HepG2 (cell line): ENCODE measurements around the gene LRRC32. TPM values are rescaled to one million over a fixed set of nuclear protein-coding genes. Genes with fewer than 3 reads are reported as not detected.

Experiments
- ATAC-seq: fragments of 200-7000 bp; cut with Tn5 transposase; 3 replicates; pipeline ENCODE4 v1.9.1; 2020; ENCODE audit warnings: mild to moderate bottlenecking, moderate library complexity
- BruUV-seq: library from RNA; stranded (reverse); fragments of 400-500 nt; replicated peaks from 2 replicates; lab custom pipeline; 2021; lab: Mats Ljungman, UMichigan
- CTCF ChIA-PET: fragments of 300-600 bp; formaldehyde crosslinking; extraction: SDS; loops from one replicate; lab custom pipeline; 2021; ENCODE audit warnings: low total read pairs, inconsistent platforms, low intra/inter-chr PET ratio; lab: Yijun Ruan, JAX
- POLR2A ChIA-PET: fragments of 350-600 bp; sonication (Branson Sonifier 250); formaldehyde crosslinking; loops from one replicate; lab custom pipeline; 2020; ENCODE audit warnings: antibody characterized with exemption, inconsistent platforms; lab: Yijun Ruan, JAX
- DNase-seq: peaks from one replicate; pipeline ENCODE4 v3.0.0-alpha.2; 2015; ENCODE audit warnings: low spot score
- FAIRE-seq: peaks from 3 replicates; lab custom pipeline; 2011; peaks lifted over from hg19 to GRCh38; lab: Jason Lieb, UNC
- H2AFZ ChIP-seq: one replicate; pipeline ENCODE4 v1.6.1; 2011; ENCODE audit warnings: low read length, inconsistent platforms
- H3K27ac ChIP-seq: fragments of 300-600 bp; 3 replicates; pipeline ENCODE4 v1.8.0; 2011; ENCODE audit warnings: mixed run types, mild to moderate bottlenecking, mixed read lengths, low read length, inconsistent platforms; ENCODE audit not compliant: insufficient read depth; ENCODE audit errors: extremely low read length
- H3K27me3 ChIP-seq, 2 experiments: fragments of 200-600 bp in 1 of 2; 2 replicates in 1 of 2; 3 replicates in 1 of 2; pipeline versions ENCODE4 v1.6.0 to v1.8.0; 2011; ENCODE audit warnings: low read length in 2 of 2, mild to moderate bottlenecking in 2 of 2, moderate library complexity in 2 of 2, inconsistent platforms in 1 of 2; ENCODE audit not compliant: insufficient read depth in 2 of 2, control insufficient read depth in 1 of 2
- H3K36me3 ChIP-seq, 2 experiments: fragments of 200-600 bp in 1 of 2; replicated peaks in 1 of 2; 2 replicates in 1 of 2; 3 replicates in 1 of 2; pipeline versions ENCODE4 v1.5.1 to v1.8.0; 2011; ENCODE audit warnings: low read length in 2 of 2, inconsistent platforms in 1 of 2; ENCODE audit not compliant: insufficient read depth in 2 of 2, control insufficient read depth in 1 of 2
- H3K4me1 ChIP-seq: 2 replicates; pipeline ENCODE4 v1.5.1; 2012; ENCODE audit warnings: low read length, inconsistent platforms; ENCODE audit not compliant: insufficient read depth
- H3K4me2 ChIP-seq: 2 replicates; pipeline ENCODE4 v1.6.0; 2011; ENCODE audit warnings: low read depth, low read length, inconsistent platforms
- H3K4me3 ChIP-seq, 3 experiments: fragments of 200-600 bp in 1 of 3; sonication (generic), shearing (Covaris generic) in 1 of 3; replicated peaks in 1 of 3; 2 replicates each; pipeline ENCODE4 v1.5.1; 2011 to 2016; ENCODE audit warnings: low read length in 3 of 3, inconsistent platforms in 2 of 3, low read depth in 2 of 3, mild to moderate bottlenecking in 2 of 3, control low read depth in 1 of 3, mixed read lengths in 1 of 3; ENCODE audit not compliant: insufficient read depth in 1 of 3
- H3K79me2 ChIP-seq: one replicate; pipeline ENCODE4 v1.6.1; 2011; ENCODE audit warnings: low read length, inconsistent platforms; ENCODE audit not compliant: insufficient read depth
- H3K9ac ChIP-seq: 2 replicates; pipeline ENCODE4 v1.6.0; 2011; ENCODE audit warnings: mild to moderate bottlenecking, low read depth, low read length, inconsistent platforms; ENCODE audit not compliant: insufficient read depth
- H3K9me3 ChIP-seq: 2 replicates; pipeline ENCODE4 v1.5.1; 2012; ENCODE audit warnings: mild to moderate bottlenecking, low read length
- H4K20me1 ChIP-seq: 2 replicates; pipeline ENCODE4 v1.6.0; 2011; ENCODE audit warnings: inconsistent platforms, mild to moderate bottlenecking, low read length, moderate library complexity; ENCODE audit not compliant: insufficient read depth
- NR3C1 ChIP-seq: sonication (generic); formaldehyde crosslinking; IDR thresholded peaks from 2 replicates; pipeline ENCODE4 v1.4.0; 2020; ENCODE audit warnings: missing genetic modification reagents
- SSRP1 ChIP-seq: IDR thresholded peaks from 2 replicates; pipeline ENCODE4 v1.6.1; 2016; ENCODE audit warnings: control low read depth
- YEATS2 ChIP-seq: sonication (generic); formaldehyde crosslinking; IDR thresholded peaks from 2 replicates; pipeline ENCODE4 v1.4.0; 2020; ENCODE audit warnings: missing genetic modification reagents, borderline replicate concordance
- ZNF335 ChIP-seq: sonication (generic); formaldehyde crosslinking; IDR thresholded peaks from 2 replicates; pipeline ENCODE4 v1.4.0; 2020; ENCODE audit warnings: missing genetic modification reagents
- ZNF557 ChIP-seq: sonication (generic); formaldehyde crosslinking; IDR thresholded peaks from 2 replicates; pipeline ENCODE4 v1.4.0; 2020; ENCODE audit warnings: missing genetic modification reagents
- WGBS: methylation state at CpG from one replicate; pipeline ENCODE4 v1.1.6; 2017; ENCODE audit warnings: low lambda C conversion rate; 5-methylcytosine and 5-hydroxymethylcytosine counted together
- in situ Hi-C: cut with HindIII; loops from 2 replicates; pipeline ENCODE4 v1.10.0; 2017; ENCODE audit warnings: low pct_unique_long_range_greater_than_20kb; ENCODE audit not compliant: extremely low pct_ligation_motif_present
- intact Hi-C: fragments of 100-400 bp; cut with micrococcal nuclease; formaldehyde crosslinking; loops from one replicate; pipeline ENCODE4 v1.10.0; 2022; ENCODE audit not compliant: unreplicated experiment
- polyA plus RNA-seq, 8 experiments: library from polyadenylated mRNA; depleted of rRNA in 3 of 8; stranded (reverse) in 7 of 8; unstranded in 1 of 8; fragments of >200 nt; fragmentation: Illumina TruSeq in 4 of 8; extraction: Trizol in 4 of 8; gene quantifications; 2 replicates each; pipeline versions ENCODE4 v1.2.1 to v1.2.3, GENCODE V29; 2011 to 2016; ENCODE audit warnings: low read depth in 4 of 8, missing spikeins in 1 of 8, mixed read lengths in 1 of 8; ENCODE audit not compliant: insufficient read depth in 1 of 8
- total RNA-seq, 5 experiments: library from RNA; depleted of rRNA; stranded (reverse); fragments of >200 nt; fragmentation: Illumina TruSeq; extraction: Trizol; gene quantifications; 2 replicates each; pipeline ENCODE4 v1.2.3, GENCODE V29; 2016; ENCODE audit warnings: low read depth in 1 of 5

LRRC32 gene
- total and polyA plus RNA-seq, 2 of the 13 experiments (the other 11 are each of a cell fraction or from before 2014, with no cell fraction given): 0.07 TPM; not detected in 1

GRCh38 chr11:76624500-76625379 lies 45.8 kb downstream of the LRRC32 start:
- Histone ChIP-seq H3K36me3 (no peaks in the 10 kb centered on the region), H3K4me1 (no peaks in the 10 kb centered on the region), H3K79me2 (no peaks in the 10 kb centered on the region), H2AFZ (no peak overlapping the region), H3K9me3 (no peaks in the 10 kb centered on the region), H3K4me3 (no peak overlapping the region), H3K27ac (no peak overlapping the region), H3K27me3 (peaks cover 7 to 11% of the 10 kb centered on the region in 2 experiments), H4K20me1 (no peaks in the 10 kb centered on the region), H3K9ac (no peak overlapping the region), H3K4me2 (no peak overlapping the region)
- no peak for FAIRE-seq
- no peak for TF ChIP-seq ZNF557 (CRISPR knock-in tag)
- TF ChIP-seq SSRP1 (CRISPR knock-in tag): no peak
- no peak for TF ChIP-seq YEATS2 (CRISPR knock-in tag)
- no peak for ATAC-seq
- DNase-seq: no peak
- intact Hi-C loops (no loop called here), in situ Hi-C loops (no loop called here)
- no TSS peak for BruUV-seq
- POLR2A ChIA-PET: no interaction called here
- CTCF ChIA-PET: no interaction called here
- WGBS: 66% methylated on average over 9 of the region's 15 CpGs

- DNase-seq (no peak), FAIRE-seq (no peak), ATAC-seq (no peak)
- intact Hi-C loops (no loop called here), in situ Hi-C loops (no loop called here)
- no peak overlapping the region for H2AFZ ChIP-seq
- no peak overlapping the region for H3K4me2 ChIP-seq
- H3K79me2 ChIP-seq: no peaks in the 10 kb centered on the region
- TF ChIP-seq ZNF335 (CRISPR knock-in tag) (no peak), YEATS2 (CRISPR knock-in tag) (no peak), NR3C1 (CRISPR knock-in tag) (no peak)
- H3K4me3 ChIP-seq: no peak overlapping the region
- H3K9me3 ChIP-seq: no peaks in the 10 kb centered on the region
- no peaks in the 10 kb centered on the region for H3K4me1 ChIP-seq
- H3K27me3 ChIP-seq: peaks cover 7 to 11% of the 10 kb centered on the region in 2 experiments
- BruUV-seq: no TSS peak
- H3K36me3 ChIP-seq: no peaks in the 10 kb centered on the region
- WGBS: 0% methylated on average over 5 of the region's 6 CpGs
- CTCF ChIA-PET: no interaction called here
- H3K9ac ChIP-seq: no peak overlapping the region
- no peaks in the 10 kb centered on the region for H4K20me1 ChIP-seq
- POLR2A ChIA-PET: no interaction called here
- H3K27ac ChIP-seq: no peak overlapping the region
These were observed 46.6 kb downstream of the LRRC32 start for GRCh38 chr11:76623884-76624419.
